GM19397 (cell line): ENCODE measurements around the gene P2RY2.

ENCODE experiments used
- ATAC-seq: cut with Tn5 transposase; IDR thresholded peaks from one replicate; pipeline ENCODE4 v1.9.1; 2021; ENCODE audit warnings: mild to moderate bottlenecking, moderate library complexity; ENCODE audit not compliant: unreplicated experiment

Gene P2RY2

GRCh38 chr11:73281201-73281741 lies 63.2 kb downstream of the P2RY2 start:
- ATAC-seq = no peak

DNA sequence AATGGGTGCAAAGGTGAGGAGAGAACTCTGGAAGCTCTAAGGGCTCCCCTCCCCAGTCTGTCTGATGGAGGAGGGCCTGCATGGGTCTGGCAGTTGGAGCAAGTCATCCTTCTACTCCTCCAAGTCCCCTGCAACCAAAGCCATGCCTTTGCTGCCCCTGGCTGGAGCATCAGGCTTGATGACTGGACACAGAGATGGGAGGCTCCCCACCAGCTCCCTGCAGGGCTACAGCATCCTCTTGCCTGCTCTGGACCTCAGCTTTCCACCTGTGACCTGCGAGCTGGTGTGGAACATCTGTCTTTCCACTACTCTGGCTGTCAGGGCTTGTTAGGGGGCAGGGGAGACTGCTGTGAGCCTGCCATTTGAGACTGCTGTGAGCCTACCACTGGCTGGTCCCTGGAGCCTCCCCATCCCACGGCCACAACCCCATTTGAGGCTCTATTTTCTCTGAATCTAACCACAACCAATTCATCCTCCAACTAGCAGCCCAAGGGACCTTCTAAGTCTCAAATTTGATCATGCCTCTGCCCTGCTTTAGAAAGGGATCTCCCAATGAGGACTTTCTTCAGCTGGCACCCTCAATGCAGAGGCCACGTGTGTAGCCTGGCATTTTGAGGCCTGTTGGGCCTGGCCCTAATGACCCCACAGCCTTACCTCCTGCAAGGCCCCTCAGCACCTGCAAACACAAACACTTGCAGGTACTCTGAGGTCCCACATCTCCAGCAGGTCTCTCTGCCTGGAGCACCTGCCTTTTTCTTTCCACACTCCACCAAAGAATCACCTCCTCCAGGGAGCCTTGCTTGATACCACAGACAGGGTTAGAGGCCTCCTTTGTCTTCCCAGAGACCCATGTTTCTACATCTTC lies 63.9 kb downstream of the P2RY2 start:
- no peak for ATAC-seq

DNA sequence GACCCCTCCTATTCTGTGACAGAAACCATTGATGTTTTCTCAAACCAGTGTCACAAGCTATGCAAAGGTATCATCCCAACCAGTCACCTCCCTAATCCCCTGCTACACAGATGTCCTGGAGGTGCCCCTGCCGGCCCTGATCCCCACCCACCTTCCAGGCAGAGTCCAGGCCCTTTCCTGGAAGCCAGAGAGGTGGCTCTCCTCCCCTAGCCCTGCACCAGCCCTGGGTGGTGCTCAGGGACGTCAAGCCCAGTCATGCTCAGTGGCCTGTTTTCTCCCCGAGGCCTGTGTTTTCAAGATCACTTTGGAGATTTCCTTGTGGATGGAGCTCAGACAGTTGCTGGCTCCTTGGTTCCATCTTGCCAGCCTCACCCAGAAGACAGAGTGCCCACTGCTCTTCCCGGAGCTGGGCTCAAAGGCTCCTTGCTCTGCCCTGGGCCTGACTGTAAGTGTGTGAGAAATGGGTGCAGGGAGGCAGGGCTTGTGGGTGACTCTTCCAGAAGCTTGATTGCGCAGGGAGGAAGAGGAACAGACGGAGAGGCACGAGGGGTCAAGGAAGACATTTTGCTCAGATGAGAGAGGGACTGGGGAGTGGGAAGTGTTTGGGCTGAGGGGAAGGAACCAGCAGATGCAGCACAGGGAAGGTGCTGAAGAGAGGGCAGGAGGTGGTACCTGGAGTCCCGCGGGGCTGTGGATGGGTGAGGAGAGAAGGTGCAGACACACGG lies 65.4 kb downstream of the P2RY2 start:
- no peak for ATAC-seq

- ATAC-seq = no peak
Observed at GRCh38 chr11:73284106-73284505, 66.0 kb downstream of the P2RY2 start.

DNA sequence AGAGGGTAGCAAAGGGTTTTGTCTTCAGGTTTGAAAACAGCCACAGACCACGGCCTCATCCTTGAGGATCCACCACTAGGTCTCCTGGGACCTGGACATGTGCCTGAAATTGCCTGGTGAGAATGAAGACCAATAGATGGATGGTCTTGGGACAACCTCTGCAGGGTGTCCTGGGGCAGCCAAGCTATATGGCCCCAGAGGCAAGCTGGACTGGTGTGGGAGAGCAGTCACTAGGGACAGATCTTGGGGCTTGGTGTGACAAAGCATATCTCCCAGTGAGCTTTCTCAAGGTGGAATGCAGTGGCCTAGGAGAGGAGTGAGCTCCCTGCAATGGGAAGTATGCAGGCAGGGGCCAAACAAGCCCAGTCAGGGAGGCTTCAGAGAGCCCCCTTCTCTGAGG lies 67.6 kb downstream of the P2RY2 start:
- ATAC-seq = no peak
